GM23248 (cell line): ENCODE results near the gene CASK.

Experiments
- EZH2 ChIP-seq: fragments of 200-600 bp; sonication (generic); IDR thresholded peaks from 2 replicates; pipeline ENCODE4 v1.6.1; 2018; ENCODE audit warnings: antibody characterized with exemption, mild to moderate bottlenecking; ENCODE audit not compliant: insufficient read depth, poor library complexity, severe bottlenecking
- EZH2phosphoT487 ChIP-seq: fragments of 200-600 bp; sonication (generic); IDR thresholded peaks from 2 replicates; pipeline ENCODE4 v1.6.1; 2018; ENCODE audit warnings: antibody characterized with exemption, moderate library complexity, mild to moderate bottlenecking, low read depth; ENCODE audit not compliant: insufficient read depth

DNA sequence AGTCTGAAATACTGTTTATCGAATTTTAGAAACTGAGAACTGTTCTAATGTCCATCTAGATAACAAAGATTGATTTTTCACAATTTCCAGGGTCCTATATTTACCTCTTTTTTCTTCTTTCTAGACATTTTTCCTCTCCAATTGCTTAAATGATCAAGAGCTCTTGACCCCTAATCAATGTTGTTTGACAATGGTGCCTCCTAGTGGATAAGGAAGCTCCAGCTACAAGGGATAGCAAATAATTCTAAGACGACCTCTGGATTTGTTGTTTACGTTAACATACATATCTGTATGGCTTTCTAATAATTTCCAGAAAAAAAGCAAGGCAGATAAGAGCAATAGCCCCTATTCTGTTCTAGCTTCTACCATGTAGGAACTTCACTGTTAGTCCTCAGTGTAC is 163.5 kb downstream of the CASK start:
- TF ChIP-seq EZH2phosphoT487 (no peak), EZH2 (no peak)
